Caco-2 (cell line): ENCODE results near the gene AKAP11. TPM values are rescaled to one million over a fixed set of nuclear protein-coding genes. Genes with fewer than 3 reads are reported as not detected.

Experiments
- BruUV-seq: library from RNA; stranded (reverse); fragments of 400-500 nt; replicated peaks from 2 replicates; lab custom pipeline; 2021; lab: Mats Ljungman, UMichigan
- CTCF ChIA-PET: fragments of 300-600 bp; sonication (Branson Sonifier 250); formaldehyde crosslinking; loops from one replicate; lab custom pipeline; 2022; ENCODE audit warnings: antibody characterized with exemption; lab: Charles Lee
- POLR2A ChIA-PET: fragments of 300-600 bp; sonication (Branson Sonifier 250); formaldehyde crosslinking; loops from one replicate; lab custom pipeline; 2022; ENCODE audit warnings: antibody characterized with exemption; lab: Charles Lee
- DNase-seq, 2 experiments: peaks; one replicate each; pipeline versions ENCODE4 v3.0.0 to v3.0.0-alpha.2; 2020 to 2022
- H3K27me3 ChIP-seq: replicated peaks from 2 replicates; pipeline ENCODE4 v1.6.0; 2011; ENCODE audit warnings: low read length; ENCODE audit not compliant: control insufficient read depth, insufficient read depth
- H3K36me3 ChIP-seq: 2 replicates; pipeline ENCODE4 v1.5.1; 2011; ENCODE audit warnings: low read length; ENCODE audit not compliant: control insufficient read depth, insufficient read depth
- H3K4me1 ChIP-seq: fragments of 250-450 bp; sonication (Bioruptor Pico); 2 replicates; pipeline ENCODE4 v1.5.1; 2020; ENCODE audit warnings: mild to moderate bottlenecking
- H3K4me3 ChIP-seq: 2 replicates; pipeline ENCODE4 v1.5.1; 2011; ENCODE audit warnings: low read depth, mild to moderate bottlenecking, control low read depth, low read length
- H3K9me3 ChIP-seq: fragments of 250-450 bp; sonication (Bioruptor Pico); 2 replicates; pipeline ENCODE4 v1.5.1; 2020; ENCODE audit warnings: mild to moderate bottlenecking, moderate library complexity
- H3K27ac Mint-ChIP-seq: one replicate; pipeline ENCODE4 v1.8.0; 2022; ENCODE audit warnings: mixed read lengths; ENCODE audit not compliant: unreplicated experiment
- H3K27me3 Mint-ChIP-seq: one replicate; pipeline ENCODE4 v1.8.0; 2022; ENCODE audit warnings: mixed read lengths; ENCODE audit not compliant: insufficient read depth, unreplicated experiment
- H3K36me3 Mint-ChIP-seq: one replicate; pipeline ENCODE4 v1.8.0; 2022; ENCODE audit warnings: mild to moderate bottlenecking, mixed read lengths; ENCODE audit not compliant: insufficient read depth, unreplicated experiment
- H3K4me1 Mint-ChIP-seq: one replicate; pipeline ENCODE4 v1.8.0; 2022; ENCODE audit warnings: low read depth, mixed read lengths; ENCODE audit not compliant: unreplicated experiment
- H3K4me3 Mint-ChIP-seq: one replicate; pipeline ENCODE4 v1.8.0; 2022; ENCODE audit warnings: mild to moderate bottlenecking, moderate library complexity, mixed read lengths; ENCODE audit not compliant: unreplicated experiment
- H3K9me3 Mint-ChIP-seq: one replicate; pipeline ENCODE4 v1.8.0; 2022; ENCODE audit warnings: mixed read lengths; ENCODE audit not compliant: unreplicated experiment
- CTCF ChIP-seq, 2 experiments: fragments of 200-600 bp in 1 of 2; IDR thresholded peaks; 1 replicate in 1 of 2; 2 replicates in 1 of 2; pipeline versions ENCODE4 v1.5.1 to v1.8.0; 2011 to 2022; ENCODE audit warnings: antibody characterized with exemption in 1 of 2, control low read depth in 1 of 2, inconsistent platforms in 1 of 2, low read depth in 1 of 2, low read length in 1 of 2, mild to moderate bottlenecking in 1 of 2, moderate library complexity in 1 of 2; ENCODE audit not compliant: insufficient read depth in 1 of 2, severe bottlenecking in 1 of 2, unreplicated experiment in 1 of 2
- intact Hi-C: fragments of 100-400 bp; cut with micrococcal nuclease; formaldehyde crosslinking; loops from one replicate; pipeline ENCODE4 v1.10.0; 2022; ENCODE audit not compliant: unreplicated experiment
- total RNA-seq: library from RNA; stranded (reverse); gene quantifications from 2 replicates; pipeline ENCODE4 v1.2.3, GENCODE V29; 2022

Gene AKAP11
- total RNA-seq, 1 experiment from 2014 or later = 28.6 TPM

GRCh38 chr13:42275098-42275471 lies 3.1 kb downstream of the AKAP11 start:
- BruUV-seq = no TSS peak
- CTCF ChIA-PET = no interaction called here
- H3K27ac Mint-ChIP-seq = no peak overlapping the region

GRCh38 chr13:42275506-42275905 lies 3.6 kb downstream of the AKAP11 start:
- no peaks in the 10 kb centered on the region for H3K27me3 ChIP-seq
- Mint-ChIP-seq H3K27me3 (no peaks in the 10 kb centered on the region), H3K36me3 (peaks cover 11% of the 10 kb centered on the region), H3K9me3 (peaks cover 8% of the 10 kb centered on the region), H3K4me1 (peaks cover 14% of the 10 kb centered on the region), H3K4me3 (no peak overlapping the region), H3K27ac (no peak overlapping the region)
- no peak overlapping the region for H3K4me3 ChIP-seq
- peaks cover 16% of the 10 kb centered on the region for H3K4me1 ChIP-seq
- no peak for TF ChIP-seq CTCF (IDR thresholded peaks at IDR 0.05; ENCODE audit: insufficient read depth in 1 of 2, low read depth in 1 of 2, low read length in 1 of 2, severe bottlenecking in 1 of 2, unreplicated experiment in 1 of 2)
- H3K36me3 ChIP-seq = no peaks in the 10 kb centered on the region
- DNase-seq = no peak
- ChIA-PET POLR2A (no interaction called here), CTCF (no interaction called here)
- intact Hi-C loops = no loop called here
- BruUV-seq = no TSS peak
- H3K9me3 ChIP-seq = no peaks in the 10 kb centered on the region

More at GRCh38 chr13:42275098-42275471, 3.1 kb downstream of the AKAP11 start:
- Mint-ChIP-seq H3K9me3 (peaks cover 12% of the 10 kb centered on the region), H3K4me3 (no peak overlapping the region), H3K27me3 (no peaks in the 10 kb centered on the region), H3K4me1 (peaks cover 17% of the 10 kb centered on the region), H3K36me3 (peaks cover 11% of the 10 kb centered on the region)
- Histone ChIP-seq H3K9me3 (no peaks in the 10 kb centered on the region), H3K4me3 (no peak overlapping the region), H3K36me3 (no peaks in the 10 kb centered on the region), H3K27me3 (no peaks in the 10 kb centered on the region), H3K4me1 (peaks cover 13% of the 10 kb centered on the region)
- DNase-seq = no peak
- intact Hi-C loops = no loop called here
- POLR2A ChIA-PET = no interaction called here
- no peak for TF ChIP-seq CTCF (IDR thresholded peaks at IDR 0.05; ENCODE audit: insufficient read depth in 1 of 2, low read depth in 1 of 2, low read length in 1 of 2, severe bottlenecking in 1 of 2, unreplicated experiment in 1 of 2)

GRCh38 chr13:42276683-42277082 lies 4.7 kb downstream of the AKAP11 start:
- Mint-ChIP-seq H3K27me3 (no peaks in the 10 kb centered on the region), H3K4me3 (no peak overlapping the region), H3K9me3 (no peaks in the 10 kb centered on the region), H3K36me3 (peaks cover 4% of the 10 kb centered on the region), H3K27ac (no peak overlapping the region), H3K4me1 (peaks cover 5% of the 10 kb centered on the region)
- no peak for DNase-seq
- Histone ChIP-seq H3K4me1 (peaks cover 10% of the 10 kb centered on the region; the same call in 1 of the 2 replicates), H3K36me3 (no peaks in the 10 kb centered on the region), H3K27me3 (no peaks in the 10 kb centered on the region), H3K4me3 (no peak overlapping the region), H3K9me3 (no peaks in the 10 kb centered on the region)
- BruUV-seq = no TSS peak
- ChIA-PET CTCF (no interaction called here), POLR2A (no interaction called here)
- intact Hi-C loops = no loop called here
- no peak for TF ChIP-seq CTCF (IDR thresholded peaks at IDR 0.05; ENCODE audit: insufficient read depth in 1 of 2, low read depth in 1 of 2, low read length in 1 of 2, severe bottlenecking in 1 of 2, unreplicated experiment in 1 of 2)
